NB4 (cell line): ENCODE data around the gene ST7L.

ENCODE experiments used
- MYC ChIP-seq: IDR thresholded peaks from 2 replicates; pipeline ENCODE4 v1.6.1; 2011; ENCODE audit warnings: low read depth, low read length
- POLR2A ChIP-seq: IDR thresholded peaks from 2 replicates; pipeline ENCODE4 v1.6.1; 2011; ENCODE audit warnings: mild to moderate bottlenecking; ENCODE audit not compliant: insufficient read length; ENCODE audit errors: extremely low read depth
- TF ChIP-seq, protein P1 (sequence below): IDR thresholded peaks from one replicate; pipeline ENCODE4 v1.5.1; 2012; ENCODE audit warnings: low read depth, low read length

DNA sequence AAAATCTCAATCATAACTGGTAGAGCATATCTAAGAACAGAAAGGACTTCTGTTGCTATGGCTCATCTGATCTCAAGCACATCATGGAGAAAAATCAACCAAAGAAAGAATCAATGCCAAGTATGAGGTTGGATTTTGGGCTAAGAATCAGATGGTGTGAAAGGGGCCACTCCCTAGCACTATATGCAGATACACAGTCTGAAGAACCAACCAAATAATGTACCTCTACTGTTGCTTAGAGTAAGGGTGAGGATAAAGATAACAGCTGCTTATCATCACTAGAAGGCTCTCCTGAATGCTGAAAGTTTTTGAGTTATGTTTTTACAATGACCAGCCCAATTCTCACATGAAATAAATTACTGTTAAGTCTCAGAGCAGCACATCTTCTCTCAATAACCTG, 35.6 kb downstream of the ST7L start:
- TF ChIP-seq POLR2A (no peak), MYC (no peak)
- TF ChIP-seq, protein P1, sequence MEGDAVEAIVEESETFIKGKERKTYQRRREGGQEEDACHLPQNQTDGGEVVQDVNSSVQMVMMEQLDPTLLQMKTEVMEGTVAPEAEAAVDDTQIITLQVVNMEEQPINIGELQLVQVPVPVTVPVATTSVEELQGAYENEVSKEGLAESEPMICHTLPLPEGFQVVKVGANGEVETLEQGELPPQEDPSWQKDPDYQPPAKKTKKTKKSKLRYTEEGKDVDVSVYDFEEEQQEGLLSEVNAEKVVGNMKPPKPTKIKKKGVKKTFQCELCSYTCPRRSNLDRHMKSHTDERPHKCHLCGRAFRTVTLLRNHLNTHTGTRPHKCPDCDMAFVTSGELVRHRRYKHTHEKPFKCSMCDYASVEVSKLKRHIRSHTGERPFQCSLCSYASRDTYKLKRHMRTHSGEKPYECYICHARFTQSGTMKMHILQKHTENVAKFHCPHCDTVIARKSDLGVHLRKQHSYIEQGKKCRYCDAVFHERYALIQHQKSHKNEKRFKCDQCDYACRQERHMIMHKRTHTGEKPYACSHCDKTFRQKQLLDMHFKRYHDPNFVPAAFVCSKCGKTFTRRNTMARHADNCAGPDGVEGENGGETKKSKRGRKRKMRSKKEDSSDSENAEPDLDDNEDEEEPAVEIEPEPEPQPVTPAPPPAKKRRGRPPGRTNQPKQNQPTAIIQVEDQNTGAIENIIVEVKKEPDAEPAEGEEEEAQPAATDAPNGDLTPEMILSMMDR = no peak
